HCT116 (cell line): Measurements from ENCODE around the gene NFKBIA. TPM values are rescaled to one million over a fixed set of nuclear protein-coding genes. Genes with fewer than 3 reads are reported as not detected.

Experiments
- ATAC-seq: fragments of 200-7000 bp; cut with Tn5 transposase; 2 replicates; pipeline ENCODE4 v1.9.1; 2020; ENCODE audit warnings: mild to moderate bottlenecking, moderate library complexity
- BruUV-seq: library from RNA; stranded (reverse); fragments of 400-500 nt; replicated peaks from 2 replicates; lab custom pipeline; 2021; lab: Mats Ljungman, UMichigan
- CTCF ChIA-PET: fragments of 300-600 bp; sonication (Branson Sonifier 250); formaldehyde crosslinking; loops from one replicate; lab custom pipeline; 2021; ENCODE audit warnings: antibody characterized with exemption; lab: Charles Lee
- POLR2A ChIA-PET: fragments of 300-600, 350-600 bp; sonication (Branson Sonifier 250); formaldehyde crosslinking; loops from one replicate; lab custom pipeline; 2021; ENCODE audit warnings: antibody characterized with exemption; lab: Charles Lee
- RAD21 ChIA-PET, 2 experiments: fragments of 300-600 bp; sonication (Branson Sonifier 250); formaldehyde crosslinking; loops; one replicate each; lab custom pipeline; 2023; ENCODE audit warnings: low total read pairs in 2 of 2; ENCODE audit not compliant: uncharacterized antibody in 2 of 2, unreplicated experiment in 2 of 2, low non-redundant PET in 1 of 2; lab: Charles Lee
- DNase-seq: peaks from one replicate; pipeline ENCODE4 v3.0.0-alpha.2; 2010; ENCODE audit warnings: low read depth, low spot score
- H2AFZ ChIP-seq: fragments of 200-600 bp; shearing (Covaris generic), sonication (generic); 2 replicates; pipeline ENCODE4 v1.6.1; 2017; ENCODE audit warnings: low read depth, mixed run types, mixed read lengths, antibody characterized with exemption, low read length; ENCODE audit not compliant: poor library complexity, severe bottlenecking
- H3K27ac ChIP-seq: 2 replicates; pipeline ENCODE4 v1.5.1; 2012; ENCODE audit warnings: low read depth, low read length
- H3K27me3 ChIP-seq: fragments of 200-600 bp; sonication (generic); 2 replicates; pipeline ENCODE4 v1.6.1; 2016; ENCODE audit warnings: mixed run types, low read length, mixed read lengths; ENCODE audit not compliant: insufficient read depth
- H3K36me3 ChIP-seq, 2 experiments: fragments of 200-500 bp in 1 of 2; fragments of 200-600 bp in 1 of 2; sonication (Bioruptor generic) in 1 of 2; sonication (generic) in 1 of 2; 2 replicates each; pipeline versions ENCODE4 v1.5.1 to v1.6.1; 2014 to 2016; ENCODE audit warnings: low read length in 2 of 2, inconsistent platforms in 1 of 2, mixed read lengths in 1 of 2, mixed run types in 1 of 2; ENCODE audit not compliant: insufficient read depth in 2 of 2, control insufficient read depth in 1 of 2
- H3K4me1 ChIP-seq, 2 experiments: fragments of 200-600 bp in 1 of 2; sonication (generic) in 1 of 2; 2 replicates each; pipeline versions ENCODE4 v1.5.1 to v1.6.1; 2012 to 2017; ENCODE audit warnings: low read length in 2 of 2, inconsistent platforms in 1 of 2, mild to moderate bottlenecking in 1 of 2, mixed read lengths in 1 of 2, mixed run types in 1 of 2, moderate library complexity in 1 of 2; ENCODE audit not compliant: insufficient read depth in 2 of 2, control insufficient read depth in 1 of 2
- H3K4me2 ChIP-seq: fragments of 200-600 bp; sonication (generic); 2 replicates; pipeline ENCODE4 v1.6.1; 2017; ENCODE audit warnings: mixed run types, low read length, mixed read lengths
- H3K4me3 ChIP-seq, 2 experiments: fragments of 200-600 bp in 1 of 2; sonication (generic) in 1 of 2; replicated peaks in 1 of 2; 2 replicates each; pipeline ENCODE4 v1.5.1; 2011 to 2016; ENCODE audit warnings: low read length in 2 of 2, control low read depth in 1 of 2, low read depth in 1 of 2, mild to moderate bottlenecking in 1 of 2, mixed read lengths in 1 of 2, mixed run types in 1 of 2
- H3K79me2 ChIP-seq: fragments of 200-600 bp; sonication (generic); 2 replicates; pipeline ENCODE4 v1.6.1; 2017; ENCODE audit warnings: mild to moderate bottlenecking, mixed run types, low read length, moderate library complexity, mixed read lengths; ENCODE audit not compliant: insufficient read depth
- H3K9ac ChIP-seq: fragments of 200-600 bp; sonication (generic); 2 replicates; pipeline ENCODE4 v1.6.1; 2016; ENCODE audit warnings: low read length, mixed read lengths
- H3K9me2 ChIP-seq: fragments of 200-600 bp; sonication (generic), shearing (Covaris generic); 2 replicates; pipeline ENCODE4 v1.6.1; 2017; ENCODE audit warnings: mixed run types, mild to moderate bottlenecking, moderate library complexity; ENCODE audit not compliant: insufficient read depth
- H3K9me3 ChIP-seq, 2 experiments: fragments of 200-500 bp in 1 of 2; fragments of 200-600 bp in 1 of 2; sonication (Bioruptor generic) in 1 of 2; sonication (generic) in 1 of 2; 2 replicates each; pipeline ENCODE4 v1.6.1; 2014 to 2017; ENCODE audit warnings: low read length in 2 of 2, mixed read lengths in 2 of 2, inconsistent platforms in 1 of 2, low read depth in 1 of 2, mild to moderate bottlenecking in 1 of 2, mixed run types in 1 of 2, moderate library complexity in 1 of 2; ENCODE audit not compliant: control insufficient read depth in 1 of 2, insufficient read depth in 1 of 2
- H4K20me1 ChIP-seq: fragments of 200-600 bp; sonication (generic), shearing (Covaris generic); 2 replicates; pipeline ENCODE4 v1.6.1; 2017; ENCODE audit warnings: mixed run types, mild to moderate bottlenecking, moderate library complexity; ENCODE audit not compliant: insufficient read depth
- ATF3 ChIP-seq: IDR thresholded peaks from 2 replicates; pipeline ENCODE4 v1.6.1; 2012
- CBX3 ChIP-seq: IDR thresholded peaks from 2 replicates; pipeline ENCODE4 v1.6.1; 2012; ENCODE audit warnings: low read depth
- CEBPB ChIP-seq: IDR thresholded peaks from 2 replicates; pipeline ENCODE4 v1.6.1; 2012; ENCODE audit warnings: low read depth
- EGR1 ChIP-seq: IDR thresholded peaks from 2 replicates; pipeline ENCODE4 v1.6.1; 2012; ENCODE audit warnings: low read depth
- EZH2 ChIP-seq: fragments of 200-600 bp; sonication (generic); IDR thresholded peaks from 2 replicates; pipeline ENCODE4 v1.6.1; 2017; ENCODE audit warnings: antibody characterized with exemption, mixed run types
- EZH2phosphoT487 ChIP-seq: fragments of 200-600 bp; IDR thresholded peaks from 2 replicates; pipeline ENCODE4 v1.6.1; 2018; ENCODE audit warnings: antibody characterized with exemption, borderline replicate concordance
- JUND ChIP-seq: IDR thresholded peaks from 2 replicates; pipeline ENCODE4 v1.6.1; 2012
- POLR2A ChIP-seq: IDR thresholded peaks from 2 replicates; pipeline ENCODE4 v1.7.0; 2011; ENCODE audit warnings: borderline replicate concordance; ENCODE audit not compliant: insufficient read depth, insufficient read length; ENCODE audit errors: extremely low read depth
- RAD21 ChIP-seq: IDR thresholded peaks from 2 replicates; pipeline ENCODE4 v1.6.1; 2012; ENCODE audit warnings: low read depth, mild to moderate bottlenecking
- SIN3A ChIP-seq: IDR thresholded peaks from 2 replicates; pipeline ENCODE4 v1.6.1; 2012; ENCODE audit warnings: low read depth
- SP1 ChIP-seq: IDR thresholded peaks from 2 replicates; pipeline ENCODE4 v1.6.1; 2012; ENCODE audit warnings: low read depth
- SRF ChIP-seq: IDR thresholded peaks from 2 replicates; pipeline ENCODE4 v1.6.1; 2012; ENCODE audit warnings: low read depth
- ZFX ChIP-seq: fragments of 450-650 bp; IDR thresholded peaks from 2 replicates; pipeline ENCODE4 v1.6.1; 2017
- ZNF274 ChIP-seq: fragments of 200-500 bp; sonication (Bioruptor generic); IDR thresholded peaks from 2 replicates; pipeline ENCODE4 v1.6.1; 2014; ENCODE audit warnings: mild to moderate bottlenecking, low read depth, low read length, inconsistent platforms
- intact Hi-C: fragments of 100-400 bp; cut with micrococcal nuclease; formaldehyde crosslinking; loops from 2 replicates; pipeline ENCODE4 v1.10.0; 2022
- total RNA-seq: library from RNA; stranded (reverse); gene quantifications from one replicate; pipeline ENCODE4 v1.2.1, GENCODE V29; 2021; ENCODE audit not compliant: unreplicated experiment
- TF ChIP-seq, protein P1 (sequence below): IDR thresholded peaks from 2 replicates; pipeline ENCODE4 v1.6.1; 2012; ENCODE audit warnings: low read depth
- TF ChIP-seq, protein P2 (sequence below): IDR thresholded peaks from 2 replicates; pipeline ENCODE4 v1.6.1; 2011; ENCODE audit warnings: mild to moderate bottlenecking, low read length, moderate library complexity; ENCODE audit not compliant: insufficient replicate concordance; ENCODE audit errors: extremely low read depth
- TF ChIP-seq, protein P3 (sequence below), 3 experiments: fragments of 200-600 bp in 1 of 3; sonication (generic) in 1 of 3; IDR thresholded peaks in 2 of 3; conservative IDR thresholded peaks in 1 of 3; 2 replicates each; pipeline ENCODE4 v1.5.1; 2012 to 2017; ENCODE audit warnings: low read depth in 2 of 3, low read length in 2 of 3, antibody characterized with exemption in 1 of 3, borderline replicate concordance in 1 of 3, control low read depth in 1 of 3, mild to moderate bottlenecking in 1 of 3, mixed read lengths in 1 of 3, mixed run types in 1 of 3, moderate library complexity in 1 of 3; ENCODE audit not compliant: insufficient read depth in 1 of 3
- TF ChIP-seq, protein P4 (sequence below): IDR thresholded peaks from 2 replicates; pipeline ENCODE4 v1.6.1; 2012

NFKBIA gene
- total RNA-seq, 1 experiment from 2014 or later, result 42.6 TPM

GRCh38 chr14:35419429-35419841 is 14.9 kb upstream of the NFKBIA start:
- Histone ChIP-seq H3K9ac (no peak overlapping the region), H3K4me1 (no peaks in the 10 kb centered on the region; a peak in 1 of 4 replicates), H3K27ac (no peak overlapping the region), H3K4me3 (no peak overlapping the region), H2AFZ (no peak overlapping the region), H3K9me2 (no peaks in the 10 kb centered on the region), H4K20me1 (no peaks in the 10 kb centered on the region), H3K9me3 (no peaks in the 10 kb centered on the region), H3K4me2 (no peak overlapping the region), H3K27me3 (no peaks in the 10 kb centered on the region), H3K79me2 (no peaks in the 10 kb centered on the region), H3K36me3 (no peaks in the 10 kb centered on the region)
- no peak for TF ChIP-seq ATF3
- no peak for TF ChIP-seq EZH2phosphoT487
- TF ChIP-seq SIN3A, result no peak
- TF ChIP-seq, protein P1, sequence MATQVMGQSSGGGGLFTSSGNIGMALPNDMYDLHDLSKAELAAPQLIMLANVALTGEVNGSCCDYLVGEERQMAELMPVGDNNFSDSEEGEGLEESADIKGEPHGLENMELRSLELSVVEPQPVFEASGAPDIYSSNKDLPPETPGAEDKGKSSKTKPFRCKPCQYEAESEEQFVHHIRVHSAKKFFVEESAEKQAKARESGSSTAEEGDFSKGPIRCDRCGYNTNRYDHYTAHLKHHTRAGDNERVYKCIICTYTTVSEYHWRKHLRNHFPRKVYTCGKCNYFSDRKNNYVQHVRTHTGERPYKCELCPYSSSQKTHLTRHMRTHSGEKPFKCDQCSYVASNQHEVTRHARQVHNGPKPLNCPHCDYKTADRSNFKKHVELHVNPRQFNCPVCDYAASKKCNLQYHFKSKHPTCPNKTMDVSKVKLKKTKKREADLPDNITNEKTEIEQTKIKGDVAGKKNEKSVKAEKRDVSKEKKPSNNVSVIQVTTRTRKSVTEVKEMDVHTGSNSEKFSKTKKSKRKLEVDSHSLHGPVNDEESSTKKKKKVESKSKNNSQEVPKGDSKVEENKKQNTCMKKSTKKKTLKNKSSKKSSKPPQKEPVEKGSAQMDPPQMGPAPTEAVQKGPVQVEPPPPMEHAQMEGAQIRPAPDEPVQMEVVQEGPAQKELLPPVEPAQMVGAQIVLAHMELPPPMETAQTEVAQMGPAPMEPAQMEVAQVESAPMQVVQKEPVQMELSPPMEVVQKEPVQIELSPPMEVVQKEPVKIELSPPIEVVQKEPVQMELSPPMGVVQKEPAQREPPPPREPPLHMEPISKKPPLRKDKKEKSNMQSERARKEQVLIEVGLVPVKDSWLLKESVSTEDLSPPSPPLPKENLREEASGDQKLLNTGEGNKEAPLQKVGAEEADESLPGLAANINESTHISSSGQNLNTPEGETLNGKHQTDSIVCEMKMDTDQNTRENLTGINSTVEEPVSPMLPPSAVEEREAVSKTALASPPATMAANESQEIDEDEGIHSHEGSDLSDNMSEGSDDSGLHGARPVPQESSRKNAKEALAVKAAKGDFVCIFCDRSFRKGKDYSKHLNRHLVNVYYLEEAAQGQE, result no peak
- no peak for TF ChIP-seq JUND
- TF ChIP-seq RAD21, result no peak
- TF ChIP-seq, protein P2, sequence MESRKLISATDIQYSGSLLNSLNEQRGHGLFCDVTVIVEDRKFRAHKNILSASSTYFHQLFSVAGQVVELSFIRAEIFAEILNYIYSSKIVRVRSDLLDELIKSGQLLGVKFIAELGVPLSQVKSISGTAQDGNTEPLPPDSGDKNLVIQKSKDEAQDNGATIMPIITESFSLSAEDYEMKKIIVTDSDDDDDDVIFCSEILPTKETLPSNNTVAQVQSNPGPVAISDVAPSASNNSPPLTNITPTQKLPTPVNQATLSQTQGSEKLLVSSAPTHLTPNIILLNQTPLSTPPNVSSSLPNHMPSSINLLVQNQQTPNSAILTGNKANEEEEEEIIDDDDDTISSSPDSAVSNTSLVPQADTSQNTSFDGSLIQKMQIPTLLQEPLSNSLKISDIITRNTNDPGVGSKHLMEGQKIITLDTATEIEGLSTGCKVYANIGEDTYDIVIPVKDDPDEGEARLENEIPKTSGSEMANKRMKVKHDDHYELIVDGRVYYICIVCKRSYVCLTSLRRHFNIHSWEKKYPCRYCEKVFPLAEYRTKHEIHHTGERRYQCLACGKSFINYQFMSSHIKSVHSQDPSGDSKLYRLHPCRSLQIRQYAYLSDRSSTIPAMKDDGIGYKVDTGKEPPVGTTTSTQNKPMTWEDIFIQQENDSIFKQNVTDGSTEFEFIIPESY, result no peak
- no peak for TF ChIP-seq ZNF274
- no peak for TF ChIP-seq POLR2A
- TF ChIP-seq EZH2, result no peak
- TF ChIP-seq ZFX, result no peak
- no peak for TF ChIP-seq CEBPB
- TF ChIP-seq CBX3, result no peak
- no peak for TF ChIP-seq SP1
- TF ChIP-seq, protein P3, sequence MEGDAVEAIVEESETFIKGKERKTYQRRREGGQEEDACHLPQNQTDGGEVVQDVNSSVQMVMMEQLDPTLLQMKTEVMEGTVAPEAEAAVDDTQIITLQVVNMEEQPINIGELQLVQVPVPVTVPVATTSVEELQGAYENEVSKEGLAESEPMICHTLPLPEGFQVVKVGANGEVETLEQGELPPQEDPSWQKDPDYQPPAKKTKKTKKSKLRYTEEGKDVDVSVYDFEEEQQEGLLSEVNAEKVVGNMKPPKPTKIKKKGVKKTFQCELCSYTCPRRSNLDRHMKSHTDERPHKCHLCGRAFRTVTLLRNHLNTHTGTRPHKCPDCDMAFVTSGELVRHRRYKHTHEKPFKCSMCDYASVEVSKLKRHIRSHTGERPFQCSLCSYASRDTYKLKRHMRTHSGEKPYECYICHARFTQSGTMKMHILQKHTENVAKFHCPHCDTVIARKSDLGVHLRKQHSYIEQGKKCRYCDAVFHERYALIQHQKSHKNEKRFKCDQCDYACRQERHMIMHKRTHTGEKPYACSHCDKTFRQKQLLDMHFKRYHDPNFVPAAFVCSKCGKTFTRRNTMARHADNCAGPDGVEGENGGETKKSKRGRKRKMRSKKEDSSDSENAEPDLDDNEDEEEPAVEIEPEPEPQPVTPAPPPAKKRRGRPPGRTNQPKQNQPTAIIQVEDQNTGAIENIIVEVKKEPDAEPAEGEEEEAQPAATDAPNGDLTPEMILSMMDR (IDR thresholded peaks at IDR 0.05 in 2 of 3, conservative IDR thresholded peaks at IDR 0.05 in 1 of 3; ENCODE audit: borderline replicate concordance in 1 of 3, insufficient read depth in 1 of 3, low read depth in 2 of 3, low read length in 2 of 3), result no peak
- TF ChIP-seq SRF, result no peak
- no peak for TF ChIP-seq EGR1
- TF ChIP-seq, protein P4, sequence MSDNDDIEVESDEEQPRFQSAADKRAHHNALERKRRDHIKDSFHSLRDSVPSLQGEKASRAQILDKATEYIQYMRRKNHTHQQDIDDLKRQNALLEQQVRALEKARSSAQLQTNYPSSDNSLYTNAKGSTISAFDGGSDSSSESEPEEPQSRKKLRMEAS, result no peak
- RAD21 ChIA-PET, result no interaction called here
- no TSS peak for BruUV-seq
- ATAC-seq, result no peak
- CTCF ChIA-PET, result interaction anchor here (0.9 kb wide), 1 partner anchor 20 kb away, joined by 3 read pairs; no protein-coding TSS in a partner anchor
- DNase-seq, result no peak
- POLR2A ChIA-PET, result no interaction called here
- intact Hi-C loops, result loop anchor here (10.0 kb wide), 1 partner anchor 835 kb away; no protein-coding TSS in a partner anchor
